DMS153 treated with DMSO at 0.1 percent for 48 hours (cell line): Measurements from ENCODE around the gene MFAP4.

Experiments used
- DNase-seq: peaks from one replicate; lab custom pipeline; 2025; ENCODE audit not compliant: unreplicated experiment; lab: John Stamatoyannopoulos, UW

Gene MFAP4

GRCh38 chr17:19335951-19336631 lies 50.9 kb downstream of the MFAP4 start:
- DNase-seq: no peak

GRCh38 chr17:19334331-19334730 lies 52.7 kb downstream of the MFAP4 start:
- no peak for DNase-seq

DNA sequence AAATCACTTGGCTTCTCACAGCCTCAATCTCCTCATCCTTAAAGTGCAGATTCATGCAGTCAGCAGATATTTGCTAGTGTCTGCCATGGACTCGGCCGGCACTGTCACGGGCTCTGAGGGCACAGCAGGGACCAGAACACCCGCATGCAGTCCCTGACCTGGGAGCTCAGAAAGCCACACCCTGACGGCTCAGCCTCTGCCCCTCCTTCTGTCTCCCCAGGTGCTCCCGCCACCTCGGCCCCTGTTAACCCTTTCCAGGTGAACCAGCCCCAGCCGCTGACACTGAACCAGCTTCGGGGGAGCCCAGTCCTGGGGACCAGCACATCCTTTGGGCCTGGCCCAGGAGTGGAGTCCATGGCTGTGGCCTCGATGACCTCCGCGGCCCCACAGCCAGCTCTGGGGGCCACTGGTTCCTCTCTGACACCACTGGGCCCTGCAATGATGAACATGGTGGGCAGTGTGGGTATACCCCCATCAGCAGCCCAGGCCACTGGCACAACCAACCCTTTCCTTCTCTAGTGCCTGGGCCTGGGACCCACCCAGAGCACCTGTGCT lies 53.2 kb downstream of the MFAP4 start:
- DNase-seq: no peak
